GM18498 (cell line): ENCODE measurements around the gene SNX25.
"Not testable (repeated sequence)": the region's sequence is repeated elsewhere in the genome, so short reads cannot be mapped to it uniquely, and the experiment has no call there.

Experiments
- ATAC-seq: cut with Tn5 transposase; IDR thresholded peaks from one replicate; pipeline ENCODE4 v1.9.1; 2021; ENCODE audit warnings: mild to moderate bottlenecking, moderate library complexity; ENCODE audit not compliant: unreplicated experiment

SNX25 gene

GRCh38 chr4:185204238-185204910 lies 5.0 kb upstream of the SNX25 start:
- peak; percentile 4 for ATAC-seq

DNA sequence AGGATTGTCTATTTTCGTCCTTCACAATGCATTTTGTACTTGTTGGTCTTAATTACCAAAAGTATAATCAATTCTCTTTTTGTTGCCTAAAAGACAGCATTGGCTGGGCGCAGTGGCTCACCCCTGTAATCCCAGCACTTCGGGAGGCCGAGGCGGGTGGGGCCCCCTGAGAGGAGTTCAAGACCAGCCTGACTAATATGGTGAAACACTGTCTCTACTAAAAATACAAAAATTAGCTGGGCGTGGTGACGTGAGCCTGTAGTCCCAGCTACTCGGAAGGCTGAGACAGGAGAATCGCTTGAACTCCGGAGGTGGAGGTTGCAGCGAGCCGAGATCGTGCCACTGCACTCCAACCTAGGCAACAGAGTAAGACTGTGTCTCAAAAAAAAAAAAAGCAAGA lies 4.3 kb upstream of the SNX25 start:
- not testable (repeated sequence) for ATAC-seq

GRCh38 chr4:185205697-185206342 lies 3.6 kb upstream of the SNX25 start:
- no peak for ATAC-seq

DNA sequence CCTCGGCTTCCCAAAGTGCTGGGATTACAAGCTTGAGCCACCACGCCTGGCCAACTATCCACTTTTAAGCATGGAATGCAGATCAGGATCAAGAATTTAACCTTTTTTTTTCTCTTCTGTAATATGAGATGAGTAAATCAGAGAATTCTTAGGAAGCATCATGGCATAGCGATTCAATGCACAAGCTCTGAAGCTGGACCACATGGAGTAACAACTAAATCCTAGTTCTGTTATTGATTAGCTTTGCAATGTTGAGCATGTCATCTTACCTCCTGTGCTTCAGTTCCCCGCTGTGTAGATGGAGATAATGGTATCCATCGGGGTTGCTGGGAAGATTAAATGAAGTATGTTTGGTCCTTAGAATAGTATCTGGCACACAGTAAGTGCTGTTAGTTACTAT lies 1.9 kb upstream of the SNX25 start:
- ATAC-seq: no peak

DNA sequence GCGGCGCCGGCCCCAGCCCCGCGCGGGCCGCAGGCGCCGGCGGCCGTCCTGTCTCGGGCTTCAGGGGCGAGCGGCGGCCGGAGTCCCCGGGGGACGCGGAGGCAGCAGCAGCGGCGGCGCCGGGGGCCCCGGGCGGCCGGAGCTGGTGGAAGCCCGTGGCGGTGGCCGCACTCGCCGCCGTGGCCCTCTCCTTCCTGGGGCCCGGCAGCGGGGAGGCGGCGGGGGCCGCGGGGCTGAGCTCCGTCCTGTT lies 379 bp downstream of the SNX25 start:
- peak; percentile 21 for ATAC-seq

DNA sequence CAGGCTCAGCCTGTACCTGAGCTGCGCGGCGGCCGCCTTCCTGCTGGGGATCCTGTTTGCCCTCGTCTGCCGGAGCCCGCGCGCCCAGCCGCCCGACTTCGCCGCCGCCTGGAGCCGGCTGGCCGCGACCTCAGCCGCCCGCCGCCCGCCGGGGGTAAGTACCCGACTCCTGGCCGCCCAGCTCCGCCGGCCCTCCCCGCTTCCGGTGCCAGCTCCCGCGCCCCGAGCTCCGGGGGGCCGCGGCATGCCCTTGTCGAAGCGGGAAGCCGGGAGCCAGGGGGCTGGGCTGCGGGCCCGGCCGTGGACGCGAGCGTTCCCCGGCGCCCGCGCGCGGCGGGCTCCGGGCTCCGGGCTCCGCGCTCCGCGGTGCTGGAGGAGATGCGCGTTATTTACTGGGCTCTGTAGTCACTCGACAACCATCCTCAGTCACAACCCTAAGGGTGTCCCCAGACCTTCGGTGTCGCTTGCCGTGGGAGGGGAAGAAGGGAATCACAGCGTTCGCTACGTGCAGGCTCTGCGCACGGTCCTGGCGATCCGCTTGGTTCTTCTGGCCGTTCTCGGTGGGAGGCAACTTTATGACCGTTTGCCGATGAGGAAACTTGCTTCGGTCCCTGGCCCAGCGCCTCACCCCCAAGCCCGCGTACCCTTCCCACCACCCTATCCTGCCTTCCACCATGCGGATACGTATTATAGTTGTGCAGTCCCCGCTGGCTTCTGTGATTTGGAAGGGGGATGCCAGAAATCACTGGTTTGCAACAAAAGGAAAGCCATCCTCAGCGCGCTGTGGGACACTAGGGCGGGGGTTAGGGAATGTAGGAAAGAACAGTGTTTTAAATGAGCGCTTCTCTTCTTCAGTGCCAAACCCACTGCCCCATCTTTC lies 944 bp downstream of the SNX25 start:
- ATAC-seq: peak; percentile 13

DNA sequence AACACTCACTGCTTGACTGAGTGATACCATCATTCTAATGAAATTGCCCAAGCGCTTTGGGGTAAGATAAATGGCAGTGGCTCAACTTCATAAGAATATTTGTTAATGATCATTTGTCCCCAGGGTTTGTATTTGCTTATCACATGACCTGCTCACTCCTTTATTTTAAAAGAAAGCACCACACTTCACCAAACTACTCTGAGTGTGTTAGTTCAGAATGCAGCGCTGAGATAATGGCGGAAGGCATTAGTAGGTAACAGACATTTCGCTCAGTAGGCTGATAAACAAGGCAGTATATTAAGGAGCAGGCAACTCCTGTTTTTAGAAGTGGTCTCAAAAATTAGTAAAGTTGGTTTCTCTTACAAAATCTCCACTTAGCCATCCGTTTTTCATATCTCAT lies 1.6 kb downstream of the SNX25 start:
- no peak for ATAC-seq

DNA sequence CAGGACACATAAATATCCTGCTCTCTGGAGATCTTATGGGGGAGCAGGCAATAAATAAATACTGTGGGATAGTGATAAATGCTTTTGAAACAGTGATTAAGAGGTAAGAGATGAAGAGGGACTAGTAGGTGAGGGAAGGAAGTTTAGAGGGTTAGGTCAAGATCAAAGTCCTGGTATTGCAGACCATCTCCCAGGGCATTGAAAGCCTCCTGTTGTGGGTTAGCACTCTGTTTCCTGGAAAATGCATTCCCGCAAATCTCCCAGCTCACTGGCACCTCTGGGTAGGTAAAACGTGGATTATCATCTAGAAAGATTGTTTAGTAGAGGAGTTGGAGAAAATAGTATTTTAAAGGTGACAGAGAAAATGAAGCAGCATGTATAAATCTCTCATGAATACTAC lies 2.2 kb downstream of the SNX25 start:
- no peak for ATAC-seq

DNA sequence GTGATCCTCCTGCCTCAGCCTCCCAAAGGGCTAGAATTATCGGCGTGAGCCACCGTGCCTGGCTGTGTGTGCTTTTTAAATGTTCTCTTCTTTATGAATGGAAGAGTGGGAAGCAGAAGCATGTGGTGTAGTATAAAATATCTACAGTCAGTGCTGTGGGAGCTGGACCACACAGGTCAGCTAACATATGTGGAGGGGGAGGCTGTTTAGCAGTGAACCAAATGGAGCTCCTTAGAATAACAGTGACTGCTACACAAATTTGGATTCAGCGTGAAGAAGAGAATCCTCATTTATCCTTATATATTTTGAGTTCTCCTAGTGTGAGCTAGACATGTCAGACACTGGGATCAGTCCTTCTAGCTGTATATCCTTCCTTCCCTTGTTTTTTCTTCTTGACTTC lies 3.2 kb downstream of the SNX25 start:
- no peak for ATAC-seq

DNA sequence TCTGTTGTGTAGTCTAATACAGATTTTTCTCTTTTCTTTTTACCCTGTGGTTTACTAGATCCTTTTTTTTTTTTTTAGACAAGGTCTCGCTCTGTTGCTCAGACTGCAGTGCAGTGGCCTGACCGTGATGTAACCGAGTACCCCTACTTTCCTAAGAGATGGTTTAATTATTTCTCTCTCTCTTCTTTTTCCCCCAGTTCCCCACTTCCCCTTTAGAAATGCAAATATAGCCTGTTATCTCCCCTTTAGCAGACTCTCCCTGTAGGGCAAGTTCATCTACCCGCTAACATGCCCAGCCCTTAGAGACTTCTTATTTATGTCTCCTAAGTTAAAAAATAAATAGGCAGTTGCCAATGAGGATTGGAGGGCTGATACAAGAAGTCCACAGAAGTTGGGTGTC lies 4.5 kb downstream of the SNX25 start:
- ATAC-seq: peak; percentile 47

DNA sequence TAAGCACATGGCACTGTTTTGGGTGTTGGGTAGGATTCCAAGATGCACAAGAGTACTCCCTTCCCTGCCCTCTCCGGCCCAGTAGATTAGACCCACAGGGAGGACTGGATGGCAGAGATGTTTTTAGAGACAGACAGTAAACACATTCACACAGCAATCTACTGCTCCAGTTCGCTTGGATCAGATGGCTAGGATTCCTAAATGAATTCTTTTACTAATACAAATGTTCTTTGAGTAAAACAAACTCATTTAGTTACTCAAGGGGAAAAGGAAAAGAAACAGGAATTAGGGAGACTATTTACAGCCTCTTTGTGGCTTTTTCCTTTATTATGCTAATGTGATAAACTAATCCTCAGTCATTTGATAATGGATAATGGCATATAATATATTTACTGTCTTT lies 5.9 kb downstream of the SNX25 start:
- no peak for ATAC-seq

GRCh38 chr4:185217408-185217975 lies 8.1 kb downstream of the SNX25 start:
- ATAC-seq: no peak

- no peak for ATAC-seq
Observed at GRCh38 chr4:185218312-185218711, 8.9 kb downstream of the SNX25 start.

DNA sequence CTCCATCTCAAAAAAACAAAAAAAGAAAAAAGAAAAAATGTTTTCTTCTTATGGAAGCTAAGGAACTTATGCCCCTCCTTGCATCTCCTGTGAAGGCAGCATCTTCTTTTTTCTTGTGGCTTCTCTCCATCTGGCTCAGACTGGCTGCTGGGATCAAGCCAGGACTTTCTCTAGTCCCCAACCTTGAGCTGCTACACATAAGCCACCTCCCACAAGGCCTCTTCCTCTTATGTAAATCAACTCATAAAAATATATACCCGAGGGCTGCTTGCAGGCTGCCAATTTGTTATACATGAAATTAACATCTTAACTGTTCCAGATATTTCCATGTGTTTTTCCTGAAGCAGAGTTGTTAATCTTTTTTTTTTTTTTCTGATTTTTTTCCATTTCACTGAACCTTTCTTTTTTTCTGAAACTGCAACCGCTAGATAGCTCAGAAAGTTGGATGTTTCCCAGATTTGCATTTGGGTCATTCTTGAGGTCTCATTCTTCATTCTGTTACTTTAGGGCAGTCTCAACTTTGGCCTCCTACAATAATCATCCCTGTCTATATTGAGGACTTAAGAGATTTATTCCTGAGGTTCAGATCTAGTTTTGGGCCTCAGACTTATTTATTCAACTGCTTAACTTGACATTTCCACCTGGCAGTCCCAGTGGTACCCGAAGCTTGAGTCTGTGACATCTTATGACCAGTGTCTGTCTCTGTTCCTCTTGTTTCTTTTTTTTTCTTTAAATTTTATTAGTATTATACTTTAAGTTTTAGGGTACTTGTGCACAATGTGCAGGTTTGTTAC lies 10.3 kb downstream of the SNX25 start:
- peak; percentile 84 for ATAC-seq

- no peak for ATAC-seq
Observed at GRCh38 chr4:185221491-185221890, 12.1 kb downstream of the SNX25 start.

- no peak for ATAC-seq
Observed at GRCh38 chr4:185221912-185222311, 12.5 kb downstream of the SNX25 start.

GRCh38 chr4:185222598-185222997 lies 13.2 kb downstream of the SNX25 start:
- no peak for ATAC-seq

GRCh38 chr4:185224597-185224996 lies 15.2 kb downstream of the SNX25 start:
- no peak for ATAC-seq

- ATAC-seq: no peak
Observed at GRCh38 chr4:185225940-185226339, 16.5 kb downstream of the SNX25 start.

- ATAC-seq: no peak
Observed at GRCh38 chr4:185227131-185227551, 17.7 kb downstream of the SNX25 start.

DNA sequence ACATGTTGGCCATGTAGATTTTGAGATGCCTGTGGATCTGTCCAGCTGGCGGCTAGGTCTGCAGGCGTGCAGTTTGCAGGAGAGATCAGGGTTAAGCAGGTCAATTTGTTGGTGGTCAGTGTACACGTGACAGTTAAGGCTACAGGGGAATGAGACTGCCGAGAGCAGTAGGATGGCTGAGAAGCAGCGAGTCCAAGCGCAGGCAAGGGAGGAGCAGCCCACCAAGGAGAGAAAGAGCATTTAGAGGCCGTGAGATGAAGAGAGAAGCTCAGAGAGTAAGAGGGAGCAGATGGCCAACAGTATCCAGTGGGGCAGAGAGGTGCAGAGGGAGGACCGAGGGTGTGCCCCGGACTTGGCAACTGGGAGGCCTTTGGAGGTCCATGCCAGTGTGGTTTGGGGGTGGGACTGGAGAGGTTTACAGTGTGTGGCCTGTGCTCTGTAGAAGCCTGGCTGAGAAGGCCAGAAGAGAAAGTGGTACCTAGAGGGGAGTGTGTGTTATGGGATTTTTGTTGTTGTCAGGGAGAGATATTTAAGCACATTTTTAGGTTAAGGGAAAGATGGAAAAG lies 18.4 kb downstream of the SNX25 start:
- no peak for ATAC-seq
